Activated CD4-positive, alpha-beta T cell treated with anti-CD3 and anti-CD28 coated beads, Interleukin-2, amount 50 U/mL, for 16 hours (primary cell): ENCODE results near the gene EP300.
A peak's percentile ranks its signal among the peaks of the same experiment; 100 is the strongest.

Source experiments
- DNase-seq: peaks from one replicate; pipeline ENCODE4 v3.0.0-alpha.2; 2020

Gene EP300

DNA sequence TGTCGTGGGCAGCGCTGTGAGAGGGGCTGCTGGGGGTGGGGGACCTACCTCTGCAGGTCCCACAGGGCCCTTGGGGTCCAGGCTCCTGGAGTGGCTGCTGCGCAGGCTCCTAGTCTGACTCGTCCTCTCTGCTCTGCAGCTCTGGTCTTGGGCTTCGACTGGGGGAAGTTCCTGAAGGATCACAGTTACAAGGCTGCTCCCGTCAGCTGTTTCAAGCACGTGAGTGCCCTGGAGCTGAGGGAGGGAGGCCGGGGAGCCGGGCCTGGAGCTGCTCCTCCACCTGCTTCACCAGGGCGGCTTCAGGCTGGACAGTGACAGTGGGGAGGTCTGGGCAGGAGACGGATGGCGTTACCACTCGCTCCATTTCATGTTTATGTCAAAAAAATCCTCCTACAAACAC lies 124.6 kb downstream of the EP300 start:
- DNase-seq = no peak

DNA sequence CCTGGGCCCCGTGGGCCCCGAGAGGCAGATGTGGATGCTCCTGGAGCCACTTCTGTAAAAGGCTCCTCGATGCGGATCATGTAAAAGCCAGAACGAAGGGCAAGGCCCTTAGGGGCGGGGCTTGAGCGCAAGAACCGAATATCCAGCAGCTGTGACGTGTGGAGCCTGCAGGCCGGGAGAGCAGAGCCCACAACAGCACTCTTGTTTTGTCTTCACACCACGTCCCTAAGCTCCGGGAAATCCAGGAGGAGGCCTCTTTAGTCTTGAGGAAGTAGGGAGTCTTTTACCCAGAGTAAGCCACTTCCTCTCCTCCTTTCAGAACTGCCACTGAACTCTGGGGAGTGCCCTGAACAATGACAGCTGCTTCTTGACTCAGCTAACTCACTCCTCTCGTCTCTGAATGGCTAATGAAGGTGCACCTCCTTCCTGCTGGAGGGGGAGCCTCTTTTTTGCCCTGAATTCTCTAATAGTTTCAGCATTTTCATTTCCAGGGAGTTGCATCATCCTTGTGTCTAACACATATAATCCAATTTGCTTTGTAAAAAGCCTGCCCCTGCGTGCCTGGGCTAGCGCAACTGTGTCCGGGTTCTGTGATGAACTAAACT lies 125.3 kb downstream of the EP300 start:
- DNase-seq = peak; percentile 70

DNA sequence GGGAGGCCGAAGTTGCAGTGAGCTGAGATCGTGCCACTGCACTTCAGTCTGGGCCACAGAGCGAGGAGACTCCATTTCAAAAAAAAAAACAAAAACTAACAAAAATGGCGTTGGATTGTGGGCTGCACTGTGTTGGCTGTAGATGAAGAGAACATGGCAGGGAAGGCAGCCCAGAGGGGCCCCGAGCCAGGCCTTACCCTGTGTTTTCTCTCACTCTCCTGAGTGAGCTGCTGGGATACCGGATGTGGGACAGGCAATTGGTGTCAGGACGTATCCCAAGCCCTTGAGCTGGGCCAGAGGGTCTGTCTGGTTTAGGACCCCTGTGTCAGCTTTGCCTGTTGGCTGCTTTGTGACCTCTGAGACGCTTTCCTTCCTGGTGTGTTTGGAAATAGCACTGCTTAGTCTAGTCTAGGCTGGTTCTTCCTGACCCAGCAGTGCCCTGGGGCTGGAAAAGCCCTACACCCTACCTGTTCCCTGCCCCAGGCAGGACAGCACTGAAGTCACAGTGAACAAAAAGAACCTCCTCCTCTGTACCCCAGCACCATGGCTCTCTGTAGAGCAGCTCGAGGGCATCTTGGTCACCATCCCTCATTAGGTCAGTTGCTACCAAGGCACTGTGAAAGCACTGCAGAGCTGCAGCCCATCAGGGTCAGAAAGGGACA lies 130.6 kb downstream of the EP300 start:
- DNase-seq = no peak

GRCh38 chr22:41223535-41223934 lies 131.1 kb downstream of the EP300 start:
- no peak for DNase-seq

DNA sequence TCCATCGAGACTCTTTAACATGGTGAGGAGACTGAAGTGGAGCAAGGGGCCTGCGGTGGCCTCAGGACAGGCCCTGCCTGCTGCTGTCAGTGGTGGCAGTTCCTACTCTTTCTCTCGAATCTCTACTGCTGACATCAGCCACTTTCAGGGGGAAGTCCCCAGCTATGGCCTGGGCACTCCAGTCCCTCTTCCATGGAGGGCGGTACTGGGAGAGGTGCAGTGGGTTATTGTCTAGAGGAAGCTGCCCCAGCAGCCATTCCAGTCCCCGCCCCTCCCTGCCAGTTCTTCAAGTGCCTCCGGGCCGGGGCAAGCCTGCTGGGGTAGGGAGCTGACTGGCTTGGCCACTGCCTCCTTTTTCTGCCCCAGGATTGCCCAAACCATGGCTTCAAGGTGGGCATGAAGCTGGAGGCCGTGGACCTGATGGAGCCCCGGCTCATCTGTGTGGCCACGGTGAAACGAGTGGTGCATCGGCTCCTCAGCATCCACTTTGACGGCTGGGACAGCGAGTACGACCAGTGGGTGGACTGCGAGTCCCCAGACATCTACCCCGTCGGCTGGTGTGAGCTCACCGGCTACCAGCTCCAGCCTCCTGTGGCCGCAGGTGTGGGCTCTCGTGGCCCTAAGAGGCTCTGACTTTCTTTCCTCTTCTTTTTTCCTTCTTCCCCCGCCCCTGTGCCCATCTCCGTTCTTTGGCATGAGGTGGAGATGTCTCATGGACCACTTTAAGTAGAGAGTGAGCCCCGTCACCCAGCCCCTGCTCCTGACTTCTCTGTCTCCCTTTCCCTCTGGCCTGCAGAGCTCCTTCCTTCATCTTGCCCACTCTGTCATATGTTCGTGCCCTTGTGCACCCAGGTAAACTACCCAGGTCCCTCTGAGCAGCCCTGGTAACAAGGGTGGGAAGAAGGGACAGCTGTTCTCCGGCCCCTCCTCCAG lies 134.6 kb downstream of the EP300 start:
- no peak for DNase-seq

GRCh38 chr22:41229215-41229614 lies 136.8 kb downstream of the EP300 start:
- DNase-seq = no peak
